ENCODE data around the gene SCIN.

DNA sequence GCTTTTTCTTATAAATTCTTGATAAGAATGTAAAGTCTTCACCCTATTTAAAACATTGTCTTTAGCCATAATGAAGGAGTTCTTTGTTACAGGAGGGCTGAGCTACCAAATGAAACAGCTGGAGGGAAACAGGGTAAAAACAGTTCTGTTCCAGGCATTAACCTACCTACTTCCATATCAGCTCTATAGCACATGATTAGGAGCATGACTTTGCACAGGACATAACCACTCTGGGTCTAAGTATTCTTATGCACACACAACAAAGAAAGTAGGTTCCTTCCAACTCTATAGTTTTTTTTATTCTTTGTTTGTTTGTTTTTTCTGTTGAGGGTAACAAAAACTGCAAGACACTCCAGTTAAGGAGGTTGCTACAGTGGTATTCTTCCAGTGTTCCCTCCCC lies 52.7 kb downstream of the SCIN start:
- TF ChIP-seq POLR2A (IDR thresholded peaks at IDR 0.05): no peak
- TF ChIP-seq, protein P1, sequence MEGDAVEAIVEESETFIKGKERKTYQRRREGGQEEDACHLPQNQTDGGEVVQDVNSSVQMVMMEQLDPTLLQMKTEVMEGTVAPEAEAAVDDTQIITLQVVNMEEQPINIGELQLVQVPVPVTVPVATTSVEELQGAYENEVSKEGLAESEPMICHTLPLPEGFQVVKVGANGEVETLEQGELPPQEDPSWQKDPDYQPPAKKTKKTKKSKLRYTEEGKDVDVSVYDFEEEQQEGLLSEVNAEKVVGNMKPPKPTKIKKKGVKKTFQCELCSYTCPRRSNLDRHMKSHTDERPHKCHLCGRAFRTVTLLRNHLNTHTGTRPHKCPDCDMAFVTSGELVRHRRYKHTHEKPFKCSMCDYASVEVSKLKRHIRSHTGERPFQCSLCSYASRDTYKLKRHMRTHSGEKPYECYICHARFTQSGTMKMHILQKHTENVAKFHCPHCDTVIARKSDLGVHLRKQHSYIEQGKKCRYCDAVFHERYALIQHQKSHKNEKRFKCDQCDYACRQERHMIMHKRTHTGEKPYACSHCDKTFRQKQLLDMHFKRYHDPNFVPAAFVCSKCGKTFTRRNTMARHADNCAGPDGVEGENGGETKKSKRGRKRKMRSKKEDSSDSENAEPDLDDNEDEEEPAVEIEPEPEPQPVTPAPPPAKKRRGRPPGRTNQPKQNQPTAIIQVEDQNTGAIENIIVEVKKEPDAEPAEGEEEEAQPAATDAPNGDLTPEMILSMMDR (IDR thresholded peaks at IDR 0.05): no peak

All from Peyer's patch (tissue), 4 donors.